Measurements from ENCODE around the gene WDR77.

WDR77 gene

GRCh38 chr1:111436726-111437125 is 12.3 kb downstream of the WDR77 start:
- DNase-seq (ENCODE audit: low spot score): no peak

- no peak for DNase-seq (ENCODE audit: low spot score)
These were observed 24.8 kb downstream of the WDR77 start for GRCh38 chr1:111424281-111424680.

- peak; percentile 33 for DNase-seq (ENCODE audit: low spot score)
These were observed 26.3 kb downstream of the WDR77 start for GRCh38 chr1:111422546-111423391.

- no peak for DNase-seq (ENCODE audit: low spot score)
These were observed 28.7 kb downstream of the WDR77 start for GRCh38 chr1:111420377-111420776.

GRCh38 chr1:111419037-111419436 is 30.0 kb downstream of the WDR77 start:
- DNase-seq (ENCODE audit: low spot score): no peak

- peak; percentile 60 for DNase-seq (ENCODE audit: low spot score)
These were observed 31.3 kb downstream of the WDR77 start for GRCh38 chr1:111417755-111418154.

- DNase-seq (ENCODE audit: low spot score): no peak
These were observed 33.6 kb downstream of the WDR77 start for GRCh38 chr1:111415461-111415860.

- no peak for DNase-seq (ENCODE audit: low spot score)
These were observed 34.3 kb downstream of the WDR77 start for GRCh38 chr1:111414756-111415155.

- no peak for DNase-seq (ENCODE audit: low spot score)
These were observed 36.2 kb downstream of the WDR77 start for GRCh38 chr1:111412839-111413238.

GRCh38 chr1:111407301-111407700 is 41.8 kb downstream of the WDR77 start:
- DNase-seq (ENCODE audit: low spot score): no peak

- no peak for DNase-seq (ENCODE audit: low spot score)
These were observed 42.7 kb downstream of the WDR77 start for GRCh38 chr1:111406321-111406768.

- no peak for DNase-seq (ENCODE audit: low spot score)
These were observed 44.5 kb downstream of the WDR77 start for GRCh38 chr1:111404588-111404987.

GRCh38 chr1:111402083-111402482 is 47.0 kb downstream of the WDR77 start:
- DNase-seq (ENCODE audit: low spot score): no peak

GRCh38 chr1:111399792-111400610 is 49.1 kb downstream of the WDR77 start:
- no peak for DNase-seq (ENCODE audit: low spot score)

- no peak for DNase-seq (ENCODE audit: low spot score)
These were observed 56.6 kb downstream of the WDR77 start for GRCh38 chr1:111392460-111392945.

GRCh38 chr1:111392042-111392441 is 57.0 kb downstream of the WDR77 start:
- DNase-seq (ENCODE audit: low spot score): no peak

Measured in HuH-7.5 (cell line).